RWPE2 (cell line): ENCODE data around the gene ZSCAN5C.
A peak's percentile ranks its signal among the peaks of the same experiment; 100 is the strongest.

Experiments used
- ATAC-seq: fragments of 200-7000 bp; cut with Tn5 transposase; 3 replicates; pipeline ENCODE4 v1.9.1; 2021; ENCODE audit warnings: low read depth
- DNase-seq: peaks from one replicate; pipeline ENCODE4 v3.0.0-alpha.2; 2020; ENCODE audit warnings: low spot score
- H3K27ac ChIP-seq: fragments of 450-650 bp; 2 replicates; pipeline ENCODE4 v1.5.1; 2017; ENCODE audit warnings: mild to moderate bottlenecking; ENCODE audit not compliant: poor library complexity, severe bottlenecking
- H3K27me3 ChIP-seq: fragments of 250-450 bp; sonication (Bioruptor Pico); 2 replicates; pipeline ENCODE4 v1.5.1; 2021; ENCODE audit warnings: mild to moderate bottlenecking, moderate library complexity; ENCODE audit not compliant: insufficient read depth, poor library complexity, severe bottlenecking
- H3K36me3 ChIP-seq: fragments of 250-450 bp; sonication (Bioruptor Pico); 2 replicates; pipeline ENCODE4 v1.5.1; 2020; ENCODE audit warnings: low read depth, mild to moderate bottlenecking, moderate library complexity
- H3K4me1 ChIP-seq: fragments of 250-450 bp; sonication (Bioruptor Pico); 2 replicates; pipeline ENCODE4 v1.5.1; 2021; ENCODE audit warnings: mild to moderate bottlenecking, moderate library complexity; ENCODE audit not compliant: insufficient read depth, poor library complexity, severe bottlenecking
- H3K4me3 ChIP-seq: fragments of 250-450 bp; sonication (Bioruptor Pico); 2 replicates; pipeline ENCODE4 v1.5.1; 2021; ENCODE audit warnings: mild to moderate bottlenecking, moderate library complexity; ENCODE audit not compliant: severe bottlenecking
- H3K9me3 ChIP-seq: fragments of 250-450 bp; sonication (Bioruptor Pico); 2 replicates; pipeline ENCODE4 v1.5.1; 2021; ENCODE audit warnings: mild to moderate bottlenecking, moderate library complexity; ENCODE audit not compliant: severe bottlenecking
- CTCF ChIP-seq: fragments of 450-650 bp; IDR thresholded peaks from one replicate; pipeline ENCODE4 v1.5.1; 2017; ENCODE audit warnings: mild to moderate bottlenecking, moderate library complexity; ENCODE audit not compliant: poor library complexity, severe bottlenecking

ZSCAN5C gene

GRCh38 chr19:56162258-56162657 lies 39.8 kb upstream of the ZSCAN5C start:
- TF ChIP-seq CTCF = no peak
- H3K27me3 ChIP-seq = no peaks in the 10 kb centered on the region
- H3K9me3 ChIP-seq = no peaks in the 10 kb centered on the region
- no peaks in the 10 kb centered on the region for H3K4me1 ChIP-seq
- H3K27ac ChIP-seq = no peak overlapping the region
- no peak overlapping the region for H3K4me3 ChIP-seq
- ATAC-seq = peak; percentile 36; the same call in 1 of the 3 replicates
- no peak for DNase-seq
- no peaks in the 10 kb centered on the region for H3K36me3 ChIP-seq

GRCh38 chr19:56163097-56163496 lies 39.0 kb upstream of the ZSCAN5C start:
- H3K4me1 ChIP-seq = no peaks in the 10 kb centered on the region
- no peak for ATAC-seq
- TF ChIP-seq CTCF = no peak

GRCh38 chr19:56167064-56167578 lies 35.0 kb upstream of the ZSCAN5C start:
- H3K9me3 ChIP-seq = no peaks in the 10 kb centered on the region
- no peak for TF ChIP-seq CTCF
- no peak overlapping the region for H3K4me3 ChIP-seq
- no peaks in the 10 kb centered on the region for H3K27me3 ChIP-seq
- DNase-seq (no peak), ATAC-seq (no peak)
- H3K36me3 ChIP-seq = no peaks in the 10 kb centered on the region
- no peak overlapping the region for H3K27ac ChIP-seq
- H3K4me1 ChIP-seq = peaks cover 5% of the 10 kb centered on the region

More at GRCh38 chr19:56163097-56163496, 39.0 kb upstream of the ZSCAN5C start:
- Histone ChIP-seq H3K27ac (no peak overlapping the region), H3K36me3 (no peaks in the 10 kb centered on the region), H3K27me3 (no peaks in the 10 kb centered on the region), H3K9me3 (no peaks in the 10 kb centered on the region), H3K4me3 (no peak overlapping the region)
- no peak for DNase-seq

GRCh38 chr19:56170261-56170660 lies 31.8 kb upstream of the ZSCAN5C start:
- peaks cover 5% of the 10 kb centered on the region for H3K4me1 ChIP-seq
- ATAC-seq (peak; percentile 97), DNase-seq (peak; percentile 86)
- no peaks in the 10 kb centered on the region for H3K9me3 ChIP-seq
- no peak overlapping the region for H3K27ac ChIP-seq
- H3K4me3 ChIP-seq = no peak overlapping the region
- TF ChIP-seq CTCF = no peak
- no peaks in the 10 kb centered on the region for H3K27me3 ChIP-seq
- no peaks in the 10 kb centered on the region for H3K36me3 ChIP-seq

GRCh38 chr19:56174086-56174485 lies 28.0 kb upstream of the ZSCAN5C start:
- Histone ChIP-seq H3K27ac (no peak overlapping the region), H3K9me3 (no peaks in the 10 kb centered on the region), H3K4me3 (no peak overlapping the region), H3K4me1 (peaks cover 5% of the 10 kb centered on the region), H3K36me3 (no peaks in the 10 kb centered on the region), H3K27me3 (no peaks in the 10 kb centered on the region)
- DNase-seq = no peak
- ATAC-seq = no peak
- TF ChIP-seq CTCF = no peak
